GM12891 (cell line): ENCODE measurements around the gene TMEM14C.

Experiments
- PAX5 ChIP-seq: IDR thresholded peaks from 2 replicates; pipeline ENCODE4 v1.6.1; 2011; ENCODE audit warnings: low read length, moderate library complexity, mild to moderate bottlenecking; ENCODE audit not compliant: insufficient read depth, severe bottlenecking
- POLR2A ChIP-seq: IDR thresholded peaks from 2 replicates; pipeline ENCODE4 v1.6.1; 2011; ENCODE audit warnings: low read depth, low read length, control low read depth
- POLR2AphosphoS5 ChIP-seq: IDR thresholded peaks from 2 replicates; pipeline ENCODE4 v1.6.1; 2011; ENCODE audit warnings: low read depth, low read length, control low read depth
- POU2F2 ChIP-seq: IDR thresholded peaks from 2 replicates; pipeline ENCODE4 v1.6.1; 2011; ENCODE audit warnings: low read depth, mild to moderate bottlenecking, control low read depth, low read length, moderate library complexity
- SPI1 ChIP-seq: IDR thresholded peaks from 2 replicates; pipeline ENCODE4 v1.6.1; 2011; ENCODE audit warnings: low read depth, low read length, control low read depth

GRCh38 chr6:10733863-10734262 is 11.0 kb downstream of the TMEM14C start:
- no peak for TF ChIP-seq POLR2A
- TF ChIP-seq POLR2AphosphoS5 = no peak
- no peak for TF ChIP-seq POU2F2
- no peak for TF ChIP-seq PAX5
- no peak for TF ChIP-seq SPI1
